ENCODE measurements around the gene AKR1D1. TPM values are rescaled to one million over a fixed set of nuclear protein-coding genes. Genes with fewer than 3 reads are reported as not detected.
A peak's percentile ranks its signal among the peaks of the same experiment; 100 is the strongest.

AKR1D1 gene
- total RNA-seq, 1 experiment from 2014 or later: not detected

DNA sequence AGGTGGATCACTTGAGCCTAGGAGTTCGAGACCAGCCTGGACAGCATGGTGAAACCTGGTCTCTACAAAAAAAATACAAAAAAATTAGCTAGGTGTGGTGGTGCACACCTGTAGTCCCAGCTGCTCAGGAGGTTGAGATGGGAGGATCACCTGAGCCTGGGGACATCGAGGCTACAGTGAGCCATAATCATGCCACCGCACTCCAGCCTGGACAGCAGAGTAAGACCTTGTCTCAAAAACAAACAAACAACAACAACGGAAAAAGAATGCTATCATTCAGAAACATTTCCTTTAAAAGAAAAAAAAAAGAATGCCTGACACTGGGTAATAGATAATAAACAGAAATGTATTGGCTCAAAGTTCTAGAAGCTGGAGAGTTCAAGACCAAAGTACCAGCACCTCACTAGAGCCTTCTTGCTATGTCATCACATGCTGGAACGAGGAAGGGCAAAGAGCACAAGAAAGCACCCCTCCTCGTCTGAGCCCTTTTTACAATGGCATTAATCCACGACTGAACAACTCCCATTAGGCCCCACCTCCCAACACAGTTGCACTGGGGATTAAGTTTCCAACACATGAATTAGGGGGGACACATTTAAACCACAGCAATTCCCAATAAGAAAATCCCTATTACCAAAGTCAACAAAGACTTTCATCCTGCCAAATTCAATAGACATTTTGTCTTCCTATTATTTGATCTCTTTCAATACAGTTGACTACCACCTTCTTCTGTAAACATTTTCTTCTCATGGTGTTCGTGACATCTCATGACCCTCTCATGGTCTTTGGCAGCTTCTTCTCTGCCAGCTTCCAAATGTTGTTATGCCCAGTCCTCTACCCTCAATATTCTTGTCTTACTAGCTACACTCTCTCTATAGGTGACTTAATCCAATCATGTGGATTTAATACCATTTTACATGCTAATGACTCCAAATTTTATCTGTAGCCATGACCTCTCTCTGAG is 20.0 kb downstream of the AKR1D1 start:
- Mint-ChIP-seq H3K9me3 (ENCODE audit: low read depth, unreplicated experiment) (peaks cover 4% of the 10 kb centered on the region), H3K4me1 (ENCODE audit: low read depth, unreplicated experiment) (no peaks in the 10 kb centered on the region), H3K4me3 (ENCODE audit: low read depth, unreplicated experiment) (no peak overlapping the region), H3K27ac (ENCODE audit: unreplicated experiment) (no peak overlapping the region), H3K36me3 (ENCODE audit: insufficient read depth, unreplicated experiment) (peaks cover 5% of the 10 kb centered on the region), H3K27me3 (ENCODE audit: unreplicated experiment) (no peaks in the 10 kb centered on the region)
- no peak for DNase-seq
- CTCF ChIA-PET: interaction anchor here (2.1 kb wide), 1 partner anchor 642 kb away, joined by 7 read pairs; no protein-coding TSS in a partner anchor
- intact Hi-C loops (cut with micrococcal nuclease; ENCODE audit: unreplicated experiment): no loop called here
- TF ChIP-seq, protein P1, sequence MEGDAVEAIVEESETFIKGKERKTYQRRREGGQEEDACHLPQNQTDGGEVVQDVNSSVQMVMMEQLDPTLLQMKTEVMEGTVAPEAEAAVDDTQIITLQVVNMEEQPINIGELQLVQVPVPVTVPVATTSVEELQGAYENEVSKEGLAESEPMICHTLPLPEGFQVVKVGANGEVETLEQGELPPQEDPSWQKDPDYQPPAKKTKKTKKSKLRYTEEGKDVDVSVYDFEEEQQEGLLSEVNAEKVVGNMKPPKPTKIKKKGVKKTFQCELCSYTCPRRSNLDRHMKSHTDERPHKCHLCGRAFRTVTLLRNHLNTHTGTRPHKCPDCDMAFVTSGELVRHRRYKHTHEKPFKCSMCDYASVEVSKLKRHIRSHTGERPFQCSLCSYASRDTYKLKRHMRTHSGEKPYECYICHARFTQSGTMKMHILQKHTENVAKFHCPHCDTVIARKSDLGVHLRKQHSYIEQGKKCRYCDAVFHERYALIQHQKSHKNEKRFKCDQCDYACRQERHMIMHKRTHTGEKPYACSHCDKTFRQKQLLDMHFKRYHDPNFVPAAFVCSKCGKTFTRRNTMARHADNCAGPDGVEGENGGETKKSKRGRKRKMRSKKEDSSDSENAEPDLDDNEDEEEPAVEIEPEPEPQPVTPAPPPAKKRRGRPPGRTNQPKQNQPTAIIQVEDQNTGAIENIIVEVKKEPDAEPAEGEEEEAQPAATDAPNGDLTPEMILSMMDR (IDR thresholded peaks at IDR 0.05; ENCODE audit: unreplicated experiment): no peak
- no TSS peak for BruUV-seq (replicated peaks)

DNA sequence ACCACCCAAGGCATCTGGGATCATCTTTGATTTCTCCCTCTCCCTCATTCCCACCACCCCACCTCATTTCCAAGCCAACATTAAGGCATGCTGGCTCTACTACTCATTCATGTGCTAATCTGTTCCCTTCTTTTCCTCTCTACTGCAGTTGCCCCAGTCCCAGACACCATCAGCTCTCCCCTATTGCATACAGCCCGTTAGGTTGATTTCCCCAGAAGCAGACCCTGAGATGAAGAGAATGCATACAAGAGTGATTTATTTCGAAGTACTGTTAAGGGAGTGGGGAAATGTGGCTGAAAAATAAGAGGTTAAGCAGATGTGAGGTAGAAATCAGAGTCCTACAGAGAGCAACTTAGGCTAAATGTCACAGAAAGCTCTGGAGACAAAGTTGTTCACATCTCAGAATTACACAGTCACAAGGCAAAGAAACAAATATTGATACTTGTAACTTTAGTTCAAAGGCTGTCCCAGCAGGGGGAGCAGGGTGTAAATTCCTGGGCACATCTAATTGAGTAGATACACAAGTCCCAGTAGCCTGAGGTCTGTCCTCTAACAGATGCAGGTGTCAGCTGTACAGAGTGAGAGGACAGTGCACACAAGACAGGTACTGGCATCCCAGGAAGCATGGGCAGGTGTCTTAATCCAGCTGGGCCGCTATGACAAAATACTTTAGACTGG is 20.9 kb downstream of the AKR1D1 start:
- no peaks in the 10 kb centered on the region for H3K4me1 Mint-ChIP-seq (ENCODE audit: low read depth, unreplicated experiment)
- intact Hi-C loops (cut with micrococcal nuclease; ENCODE audit: unreplicated experiment): loop anchor here (1.0 kb wide), 1 partner anchor 641 kb away; no protein-coding TSS in a partner anchor
- TF ChIP-seq, protein P1 (IDR thresholded peaks at IDR 0.05; ENCODE audit: unreplicated experiment): peak; percentile 34
- no peaks in the 10 kb centered on the region for H3K27me3 Mint-ChIP-seq (ENCODE audit: unreplicated experiment)
- DNase-seq: peak; percentile 52
- BruUV-seq (replicated peaks): no TSS peak
- H3K4me3 Mint-ChIP-seq (ENCODE audit: low read depth, unreplicated experiment): no peak overlapping the region
- CTCF ChIA-PET: interaction anchor here (2.1 kb wide), 1 partner anchor 641 kb away, joined by 7 read pairs; no protein-coding TSS in a partner anchor
- H3K9me3 Mint-ChIP-seq (ENCODE audit: low read depth, unreplicated experiment): peaks cover 4% of the 10 kb centered on the region
- no peak overlapping the region for H3K27ac Mint-ChIP-seq (ENCODE audit: unreplicated experiment)
- H3K36me3 Mint-ChIP-seq (ENCODE audit: insufficient read depth, unreplicated experiment): peaks cover 5% of the 10 kb centered on the region

DNA sequence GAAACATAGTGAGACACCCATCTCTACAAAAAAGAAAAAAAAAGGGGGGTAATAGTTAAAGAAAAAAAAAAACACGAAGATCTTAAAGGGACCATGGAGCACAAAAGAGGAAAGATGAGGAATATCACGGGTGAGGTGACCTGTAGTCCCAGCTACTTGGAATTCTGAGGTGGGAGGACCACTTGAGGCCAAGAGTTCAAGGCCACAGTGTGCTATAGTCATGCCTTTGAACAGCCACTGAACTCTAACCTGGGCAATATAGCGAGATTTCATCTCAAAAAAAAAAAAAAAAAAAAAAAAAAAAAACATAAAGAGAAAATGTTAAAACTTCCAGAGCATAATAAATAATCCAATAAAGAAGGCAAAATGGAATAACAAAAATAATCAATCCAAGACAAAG is 23.6 kb downstream of the AKR1D1 start:
- DNase-seq: no peak
- Mint-ChIP-seq H3K36me3 (ENCODE audit: insufficient read depth, unreplicated experiment) (peaks cover 5% of the 10 kb centered on the region), H3K4me1 (ENCODE audit: low read depth, unreplicated experiment) (no peaks in the 10 kb centered on the region), H3K27me3 (ENCODE audit: unreplicated experiment) (no peaks in the 10 kb centered on the region), H3K9me3 (ENCODE audit: low read depth, unreplicated experiment) (peaks cover 4% of the 10 kb centered on the region), H3K27ac (ENCODE audit: unreplicated experiment) (no peak overlapping the region), H3K4me3 (ENCODE audit: low read depth, unreplicated experiment) (no peak overlapping the region)
- TF ChIP-seq, protein P1 (IDR thresholded peaks at IDR 0.05; ENCODE audit: unreplicated experiment): no peak
- intact Hi-C loops (cut with micrococcal nuclease; ENCODE audit: unreplicated experiment): no loop called here
- CTCF ChIA-PET: no interaction called here
- BruUV-seq (replicated peaks): no TSS peak

DNA sequence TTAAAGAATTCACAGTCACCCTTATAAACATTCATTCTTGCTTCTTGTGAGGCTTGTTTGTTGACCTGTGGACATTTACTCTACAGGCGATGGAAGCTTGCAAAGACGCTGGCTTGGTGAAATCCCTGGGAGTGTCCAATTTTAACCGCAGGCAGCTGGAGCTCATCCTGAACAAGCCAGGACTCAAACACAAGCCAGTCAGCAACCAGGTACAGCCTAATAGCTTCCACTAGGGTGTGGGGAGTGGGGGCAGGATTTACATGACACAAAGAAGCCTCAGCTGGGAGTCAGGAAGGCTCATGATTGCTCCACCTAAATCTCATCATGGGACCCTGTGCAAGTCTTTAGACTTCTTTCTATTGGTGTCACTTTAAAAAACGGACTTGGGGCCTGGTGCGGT is 29.0 kb downstream of the AKR1D1 start:
- DNase-seq: no peak

More for the DNA sequence above, 29.0 kb downstream of the AKR1D1 start:
- Mint-ChIP-seq H3K9me3 (ENCODE audit: low read depth, unreplicated experiment) (no peaks in the 10 kb centered on the region), H3K27me3 (ENCODE audit: unreplicated experiment) (no peaks in the 10 kb centered on the region), H3K27ac (ENCODE audit: unreplicated experiment) (no peak overlapping the region), H3K36me3 (ENCODE audit: insufficient read depth, unreplicated experiment) (no peaks in the 10 kb centered on the region), H3K4me3 (ENCODE audit: low read depth, unreplicated experiment) (no peak overlapping the region), H3K4me1 (ENCODE audit: low read depth, unreplicated experiment) (no peaks in the 10 kb centered on the region)
- CTCF ChIA-PET: no interaction called here
- TF ChIP-seq, protein P1 (IDR thresholded peaks at IDR 0.05; ENCODE audit: unreplicated experiment): no peak
- no TSS peak for BruUV-seq (replicated peaks)
- intact Hi-C loops (cut with micrococcal nuclease; ENCODE audit: unreplicated experiment): no loop called here

All from Calu3 (cell line).